Transverse colon (tissue), 3 donors: ENCODE measurements around the gene APCDD1.

Experiments
- CTCF ChIP-seq, 5 experiments: fragments of 200-600 bp in 3 of 5; fragments of 450-650 bp in 2 of 5; sonication (generic) in 3 of 5; IDR thresholded peaks; 1 replicate in 2 of 5; 2 replicates in 3 of 5; pipeline ENCODE4 v1.5.1; 2016 to 2017; ENCODE audit warnings: antibody characterized with exemption in 5 of 5, inconsistent platforms in 3 of 5, mild to moderate bottlenecking in 2 of 5, moderate library complexity in 1 of 5
- POLR2A ChIP-seq: fragments of 450-650 bp; IDR thresholded peaks from one replicate; pipeline ENCODE4 v1.6.1; 2016; ENCODE audit warnings: antibody characterized with exemption, mild to moderate bottlenecking, moderate library complexity

DNA sequence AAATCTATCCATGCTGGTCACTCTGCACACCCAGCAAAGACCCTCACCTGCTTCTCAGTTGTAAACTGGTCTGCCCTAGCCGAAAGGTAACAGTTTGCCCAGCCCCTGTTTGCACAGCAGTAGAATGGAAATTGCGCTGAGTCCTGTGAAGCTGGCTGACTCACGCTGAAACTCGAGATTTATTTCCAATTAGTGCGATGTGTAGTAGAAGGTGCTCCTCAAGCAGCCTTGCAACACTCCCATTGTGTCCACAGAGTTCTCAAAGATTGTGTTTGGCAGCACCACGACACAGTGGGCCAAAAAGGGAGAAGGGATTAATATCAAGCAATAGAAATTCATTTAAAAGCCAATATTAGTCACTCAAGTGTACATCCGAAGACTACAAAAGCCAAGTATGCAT lies 21.7 kb upstream of the APCDD1 start:
- TF ChIP-seq POLR2A (no peak), CTCF (IDR thresholded peaks at IDR 0.05) (no peak)
